Thyroid gland (tissue), 4 donors: ENCODE measurements around the gene PECR. TPM values are rescaled to one million over a fixed set of nuclear protein-coding genes. Genes with fewer than 3 reads are reported as not detected.

Source experiments
- DNase-seq, 2 donors: peaks; one replicate each; pipeline ENCODE4 v3.0.0-alpha.2; 2019
- H3K27ac ChIP-seq, 3 donors: fragments of 200-600 bp; sonication (generic); 1 replicate in 2 of 3; 2 replicates in 1 of 3; pipeline ENCODE4 v1.5.1; 2016 to 2019; ENCODE audit warnings: mild to moderate bottlenecking in 1 of 3, moderate library complexity in 1 of 3
- H3K27me3 ChIP-seq: fragments of 200-600 bp; sonication (generic); one replicate; pipeline ENCODE4 v1.5.1; 2019
- H3K36me3 ChIP-seq, 2 donors: fragments of 200-600 bp; sonication (generic); one replicate each; pipeline ENCODE4 v1.5.1; 2016 to 2019
- H3K4me1 ChIP-seq, 2 donors: fragments of 200-600 bp; sonication (generic); one replicate each; pipeline ENCODE4 v1.5.1; 2017 to 2019
- H3K4me3 ChIP-seq, 3 donors: fragments of 200-600 bp; sonication (generic); replicated peaks in 1 of 3; 1 replicate in 2 of 3; 2 replicates in 1 of 3; pipeline ENCODE4 v1.5.1; 2016; ENCODE audit warnings: mild to moderate bottlenecking in 1 of 3
- H3K9me3 ChIP-seq: fragments of 200-600 bp; sonication (generic); one replicate; pipeline ENCODE4 v1.5.1; 2017
- POLR2A ChIP-seq, 2 donors: fragments of 450-650 bp; IDR thresholded peaks; one replicate each; pipeline ENCODE4 v1.6.1; 2017; ENCODE audit warnings: antibody characterized with exemption in 2 of 2, mild to moderate bottlenecking in 2 of 2, moderate library complexity in 1 of 2
- WGBS, 2 donors: methylation state at CpG; one replicate each; pipeline ENCODE4 v1.1.5; 2017; 5-methylcytosine and 5-hydroxymethylcytosine counted together
- intact Hi-C: fragments of 100-400 bp; cut with DNase I; formaldehyde crosslinking; loops from one replicate; pipeline ENCODE4 v1.15.1; 2023
- total RNA-seq, 4 donors: library from RNA; depleted of rRNA; stranded (reverse); fragments of >200 nt; gene quantifications; one replicate each; pipeline ENCODE4 v1.2.3, GENCODE V29; 2016
- TF ChIP-seq, protein P1 (sequence below), 6 experiments: fragments of 200-600 bp in 3 of 6; fragments of 450-650 bp in 3 of 6; sonication (generic) in 3 of 6; IDR thresholded peaks; one replicate each; pipeline ENCODE4 v1.5.1; 2016 to 2019; ENCODE audit warnings: antibody characterized with exemption in 6 of 6, mild to moderate bottlenecking in 2 of 6, inconsistent platforms in 1 of 6, moderate library complexity in 1 of 6

The PECR gene
- total RNA-seq, 4 donors from 2014 or later: 14.6 to 25.6 (median 22.8) TPM

DNA sequence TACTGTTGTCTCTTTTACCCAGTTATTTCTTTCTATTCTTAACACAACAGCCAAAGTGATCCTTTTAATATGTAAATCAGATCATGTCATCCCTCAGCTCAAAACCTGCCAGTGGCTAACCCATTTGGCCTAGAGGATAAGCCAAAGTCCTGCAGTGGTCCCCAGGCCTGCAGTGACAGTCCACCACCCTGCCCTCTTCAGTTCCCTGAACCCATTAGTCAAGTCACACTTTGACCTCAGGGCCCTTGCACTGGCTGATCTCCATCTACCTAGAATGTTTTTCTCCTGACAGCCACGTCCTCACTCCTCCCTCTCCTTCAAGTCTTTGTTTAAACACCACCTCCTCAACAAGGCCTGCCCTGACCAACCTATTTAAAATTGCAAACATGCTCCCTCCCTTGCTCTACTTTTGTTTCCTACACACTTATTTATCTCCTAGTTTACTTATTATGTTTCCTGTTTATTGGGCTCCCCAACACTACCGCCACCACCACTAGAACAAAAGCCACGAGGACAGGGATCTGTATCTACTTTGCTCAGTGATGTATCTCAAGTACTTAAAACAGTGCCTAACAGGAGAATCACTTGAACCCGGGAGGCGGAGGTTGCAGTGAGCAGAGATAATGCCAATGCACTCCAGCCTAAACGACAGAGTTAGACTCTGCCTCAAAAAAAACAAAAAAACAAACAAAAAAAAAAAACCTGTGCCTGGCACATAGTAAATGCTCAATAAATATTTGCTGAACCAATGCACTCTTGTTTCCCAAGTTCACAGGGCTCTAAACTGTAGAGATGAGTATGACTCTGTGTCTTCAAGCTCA is 77.5 kb downstream of the PECR start:
- 83 to 91% methylated on average over 6 of the region's 6 CpGs for WGBS, 2 donors
- TF ChIP-seq POLR2A (IDR thresholded peaks at IDR 0.05): no peak
- TF ChIP-seq, protein P1, sequence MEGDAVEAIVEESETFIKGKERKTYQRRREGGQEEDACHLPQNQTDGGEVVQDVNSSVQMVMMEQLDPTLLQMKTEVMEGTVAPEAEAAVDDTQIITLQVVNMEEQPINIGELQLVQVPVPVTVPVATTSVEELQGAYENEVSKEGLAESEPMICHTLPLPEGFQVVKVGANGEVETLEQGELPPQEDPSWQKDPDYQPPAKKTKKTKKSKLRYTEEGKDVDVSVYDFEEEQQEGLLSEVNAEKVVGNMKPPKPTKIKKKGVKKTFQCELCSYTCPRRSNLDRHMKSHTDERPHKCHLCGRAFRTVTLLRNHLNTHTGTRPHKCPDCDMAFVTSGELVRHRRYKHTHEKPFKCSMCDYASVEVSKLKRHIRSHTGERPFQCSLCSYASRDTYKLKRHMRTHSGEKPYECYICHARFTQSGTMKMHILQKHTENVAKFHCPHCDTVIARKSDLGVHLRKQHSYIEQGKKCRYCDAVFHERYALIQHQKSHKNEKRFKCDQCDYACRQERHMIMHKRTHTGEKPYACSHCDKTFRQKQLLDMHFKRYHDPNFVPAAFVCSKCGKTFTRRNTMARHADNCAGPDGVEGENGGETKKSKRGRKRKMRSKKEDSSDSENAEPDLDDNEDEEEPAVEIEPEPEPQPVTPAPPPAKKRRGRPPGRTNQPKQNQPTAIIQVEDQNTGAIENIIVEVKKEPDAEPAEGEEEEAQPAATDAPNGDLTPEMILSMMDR (IDR thresholded peaks at IDR 0.05): no peak
- H3K27ac ChIP-seq: no peak overlapping the region

GRCh38 chr2:216002693-216003092 is 78.9 kb downstream of the PECR start:
- no peak for DNase-seq
- Histone ChIP-seq H3K27ac (no peak overlapping the region), H3K36me3 (no peaks in the 10 kb centered on the region), H3K4me3 (no peak overlapping the region), H3K27me3 (no peaks in the 10 kb centered on the region), H3K9me3 (no peaks in the 10 kb centered on the region), H3K4me1 (no peaks in the 10 kb centered on the region)
- TF ChIP-seq POLR2A (IDR thresholded peaks at IDR 0.05): no peak
- intact Hi-C loops: no loop called here
- WGBS, 2 donors: 89 to 94% methylated on average over 2 of the region's 2 CpGs

More for the DNA sequence above, 77.5 kb downstream of the PECR start:
- H3K9me3 ChIP-seq: no peaks in the 10 kb centered on the region
- intact Hi-C loops: no loop called here
- H3K4me1 ChIP-seq: no peaks in the 10 kb centered on the region
- H3K4me3 ChIP-seq: no peak overlapping the region
- no peaks in the 10 kb centered on the region for H3K27me3 ChIP-seq
- no peak for DNase-seq
- no peaks in the 10 kb centered on the region for H3K36me3 ChIP-seq

GRCh38 chr2:216002101-216002678 is 79.4 kb downstream of the PECR start:
- Histone ChIP-seq H3K4me1 (no peaks in the 10 kb centered on the region), H3K36me3 (no peaks in the 10 kb centered on the region), H3K27me3 (no peaks in the 10 kb centered on the region), H3K9me3 (no peaks in the 10 kb centered on the region), H3K4me3 (no peak overlapping the region), H3K27ac (no peak overlapping the region)
- intact Hi-C loops: no loop called here
- DNase-seq: no peak
- no peak for TF ChIP-seq POLR2A (IDR thresholded peaks at IDR 0.05)
- TF ChIP-seq, protein P1 (IDR thresholded peaks at IDR 0.05): no peak
- 56 to 65% methylated on average over 5 of the region's 5 CpGs for WGBS, 2 donors

DNA sequence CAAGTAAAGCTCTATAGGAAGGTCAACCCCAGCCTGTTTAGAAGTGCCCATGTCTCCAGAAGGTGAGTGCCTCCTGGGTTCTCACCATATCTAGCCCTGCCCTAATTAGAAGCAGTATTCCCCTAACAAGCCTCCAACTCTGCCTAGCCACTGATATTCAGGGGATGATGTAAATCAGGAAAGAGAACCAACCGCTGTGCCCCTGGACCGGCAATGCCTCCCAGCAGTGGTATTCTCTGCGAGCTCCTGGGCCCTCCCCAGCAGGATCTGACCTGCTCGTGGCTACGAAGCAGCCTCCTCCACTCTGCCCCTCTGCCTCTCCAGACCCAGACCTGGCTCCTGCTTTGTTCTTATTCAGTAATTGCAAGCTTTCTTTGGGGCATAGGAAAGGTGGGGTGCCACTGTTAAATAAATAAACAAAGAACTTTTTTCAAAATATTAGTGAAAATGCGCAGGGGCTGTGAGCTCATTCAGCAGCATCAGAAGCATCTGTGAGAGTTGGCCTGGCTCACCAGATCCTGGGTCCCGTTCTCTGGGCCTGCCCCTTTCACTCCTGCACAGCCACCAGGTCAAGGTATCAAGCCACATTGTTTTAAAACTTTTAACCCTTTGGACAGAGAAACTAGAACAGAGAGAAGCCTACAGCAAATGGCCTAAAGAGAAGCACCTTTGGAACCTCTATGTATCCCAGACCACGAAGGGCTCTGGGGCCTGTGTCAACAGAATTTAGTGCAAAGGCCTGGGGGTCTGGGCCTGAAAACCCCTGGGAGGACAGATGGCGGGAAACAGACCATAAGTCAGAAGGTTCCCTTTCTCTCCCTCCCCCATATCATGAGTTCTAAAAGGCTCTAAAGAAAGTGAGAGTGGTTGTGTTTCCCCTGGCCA is 80.2 kb downstream of the PECR start:
- H3K9me3 ChIP-seq: no peaks in the 10 kb centered on the region
- peaks cover 0 to 2% of the 10 kb centered on the region in 2 donors for H3K36me3 ChIP-seq
- intact Hi-C loops: no loop called here
- H3K4me3 ChIP-seq: no peak overlapping the region
- no peaks in the 10 kb centered on the region for H3K4me1 ChIP-seq
- DNase-seq: no peak
- no peak overlapping the region for H3K27ac ChIP-seq
- 82 to 86% methylated on average over 9 of the region's 9 CpGs for WGBS, 2 donors
- no peaks in the 10 kb centered on the region for H3K27me3 ChIP-seq
- no peak for TF ChIP-seq POLR2A (IDR thresholded peaks at IDR 0.05)
- TF ChIP-seq, protein P1 (IDR thresholded peaks at IDR 0.05): no peak

DNA sequence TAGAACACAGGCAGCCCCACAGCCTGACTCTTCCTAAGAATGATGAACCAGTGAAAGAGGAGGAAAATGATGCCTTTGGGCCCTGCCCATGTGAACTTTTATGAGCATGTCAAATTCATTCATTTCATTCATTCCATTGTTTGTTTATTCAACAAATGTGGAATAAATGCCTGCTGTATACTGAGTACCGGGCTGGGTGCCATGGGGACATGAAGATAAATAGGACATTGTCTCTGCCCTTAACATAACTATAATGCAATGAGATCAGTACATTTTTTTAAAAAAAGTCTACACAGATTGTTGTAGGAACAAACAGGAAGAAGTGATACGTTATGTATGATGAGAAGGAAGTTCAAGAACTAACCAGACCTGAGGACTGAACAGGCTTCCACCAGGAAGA is 83.0 kb downstream of the PECR start:
- no peak for DNase-seq
- TF ChIP-seq POLR2A (IDR thresholded peaks at IDR 0.05): no peak
- TF ChIP-seq, protein P1 (IDR thresholded peaks at IDR 0.05): no peak
- no peaks in the 10 kb centered on the region for H3K4me1 ChIP-seq
- no peak overlapping the region for H3K4me3 ChIP-seq
- 81% methylated on average over 2 of the region's 2 CpGs for WGBS, 2 donors
- H3K36me3 ChIP-seq: peaks cover 0 to 2% of the 10 kb centered on the region in 2 donors
- intact Hi-C loops: no loop called here
- H3K27me3 ChIP-seq: no peaks in the 10 kb centered on the region
- H3K9me3 ChIP-seq: no peaks in the 10 kb centered on the region
- no peak overlapping the region for H3K27ac ChIP-seq
